ENCODE results near the gene EIF4G1. TPM values are rescaled to one million over a fixed set of nuclear protein-coding genes. Genes with fewer than 3 reads are reported as not detected.

EIF4G1 gene, protein sequence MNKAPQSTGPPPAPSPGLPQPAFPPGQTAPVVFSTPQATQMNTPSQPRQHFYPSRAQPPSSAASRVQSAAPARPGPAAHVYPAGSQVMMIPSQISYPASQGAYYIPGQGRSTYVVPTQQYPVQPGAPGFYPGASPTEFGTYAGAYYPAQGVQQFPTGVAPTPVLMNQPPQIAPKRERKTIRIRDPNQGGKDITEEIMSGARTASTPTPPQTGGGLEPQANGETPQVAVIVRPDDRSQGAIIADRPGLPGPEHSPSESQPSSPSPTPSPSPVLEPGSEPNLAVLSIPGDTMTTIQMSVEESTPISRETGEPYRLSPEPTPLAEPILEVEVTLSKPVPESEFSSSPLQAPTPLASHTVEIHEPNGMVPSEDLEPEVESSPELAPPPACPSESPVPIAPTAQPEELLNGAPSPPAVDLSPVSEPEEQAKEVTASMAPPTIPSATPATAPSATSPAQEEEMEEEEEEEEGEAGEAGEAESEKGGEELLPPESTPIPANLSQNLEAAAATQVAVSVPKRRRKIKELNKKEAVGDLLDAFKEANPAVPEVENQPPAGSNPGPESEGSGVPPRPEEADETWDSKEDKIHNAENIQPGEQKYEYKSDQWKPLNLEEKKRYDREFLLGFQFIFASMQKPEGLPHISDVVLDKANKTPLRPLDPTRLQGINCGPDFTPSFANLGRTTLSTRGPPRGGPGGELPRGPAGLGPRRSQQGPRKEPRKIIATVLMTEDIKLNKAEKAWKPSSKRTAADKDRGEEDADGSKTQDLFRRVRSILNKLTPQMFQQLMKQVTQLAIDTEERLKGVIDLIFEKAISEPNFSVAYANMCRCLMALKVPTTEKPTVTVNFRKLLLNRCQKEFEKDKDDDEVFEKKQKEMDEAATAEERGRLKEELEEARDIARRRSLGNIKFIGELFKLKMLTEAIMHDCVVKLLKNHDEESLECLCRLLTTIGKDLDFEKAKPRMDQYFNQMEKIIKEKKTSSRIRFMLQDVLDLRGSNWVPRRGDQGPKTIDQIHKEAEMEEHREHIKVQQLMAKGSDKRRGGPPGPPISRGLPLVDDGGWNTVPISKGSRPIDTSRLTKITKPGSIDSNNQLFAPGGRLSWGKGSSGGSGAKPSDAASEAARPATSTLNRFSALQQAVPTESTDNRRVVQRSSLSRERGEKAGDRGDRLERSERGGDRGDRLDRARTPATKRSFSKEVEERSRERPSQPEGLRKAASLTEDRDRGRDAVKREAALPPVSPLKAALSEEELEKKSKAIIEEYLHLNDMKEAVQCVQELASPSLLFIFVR (N-terminal part only)
- total RNA-seq, result 375 and 377 TPM in 2 replicates

DNA sequence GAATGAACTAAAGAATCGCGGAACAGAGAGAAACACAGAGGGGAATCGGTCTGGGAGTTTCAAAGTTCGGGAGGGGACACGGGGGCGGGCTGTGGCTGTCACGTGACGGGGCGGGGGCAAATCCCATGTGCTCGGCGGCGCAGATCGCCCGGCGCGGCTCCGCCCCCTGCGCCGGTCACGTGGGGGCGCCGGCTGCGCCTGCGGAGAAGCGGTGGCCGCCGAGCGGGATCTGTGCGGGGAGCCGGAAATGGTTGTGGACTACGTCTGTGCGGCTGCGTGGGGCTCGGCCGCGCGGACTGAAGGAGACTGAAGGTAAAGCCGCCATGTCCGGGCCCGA, at the start of gene EIF4G1:
TSS of gene EIF4G1 (plus strand) at position 244 of the 337 bp plus-strand sequence. CDS start 1,191 bp downstream, outside the sequence.

DNA sequence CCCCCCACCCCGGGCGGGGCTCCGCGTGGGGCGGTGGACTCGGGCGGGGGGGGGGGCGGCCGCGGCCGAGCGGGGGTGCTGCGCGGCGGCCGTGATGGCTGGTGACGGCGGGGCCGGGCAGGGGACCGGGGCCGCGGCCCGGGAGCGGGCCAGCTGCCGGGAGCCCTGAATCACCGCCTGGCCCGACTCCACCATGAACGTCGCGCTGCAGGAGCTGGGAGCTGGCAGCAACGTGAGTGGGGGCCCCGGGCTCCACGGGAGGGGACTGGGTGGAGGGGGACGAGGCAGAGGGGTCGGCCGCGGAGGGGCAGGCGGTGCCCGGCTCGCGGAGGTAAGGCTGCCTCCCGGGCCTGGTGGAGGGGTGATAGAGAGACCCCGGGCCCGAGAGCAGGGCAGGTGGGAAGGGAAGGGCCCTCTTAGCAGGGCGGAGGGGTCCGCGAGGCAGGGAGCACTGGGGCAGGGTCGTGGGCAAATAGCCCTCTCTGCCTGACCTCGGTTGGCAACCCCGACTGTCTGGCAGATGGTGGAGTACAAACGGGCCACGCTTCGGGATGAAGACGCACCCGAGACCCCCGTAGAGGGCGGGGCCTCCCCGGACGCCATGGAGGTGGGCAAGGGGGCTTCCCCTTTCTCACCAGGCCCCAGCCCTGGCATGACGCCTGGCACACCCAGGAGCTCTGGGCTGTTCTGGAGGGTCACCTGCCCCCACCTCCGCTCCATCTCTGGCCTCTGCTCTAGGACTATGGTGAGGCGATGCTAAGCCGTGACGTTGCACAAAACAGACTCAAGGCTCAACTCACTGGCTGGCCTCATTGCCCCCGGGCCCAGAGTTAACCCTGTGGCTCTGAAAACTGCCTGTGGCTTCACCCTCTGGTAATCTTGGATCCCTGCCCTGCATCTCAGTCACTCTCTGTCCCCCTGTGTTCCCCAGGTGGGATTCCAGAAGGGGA, 38.2 kb upstream of the EIF4G1 start, which contains the start of gene ECE2:
TSS of gene ECE2 (plus strand) at position 62 of the 950 bp plus-strand sequence. CDS start at position 194, 132 bp downstream.

GRCh38 chr3:184298759-184299487, 15.5 kb upstream of the EIF4G1 start, which contains the start of gene PSMD2:
PSMD2 (plus strand) TSS chr3:184299241; CDS start chr3:184299267, 26 bp downstream.

DNA sequence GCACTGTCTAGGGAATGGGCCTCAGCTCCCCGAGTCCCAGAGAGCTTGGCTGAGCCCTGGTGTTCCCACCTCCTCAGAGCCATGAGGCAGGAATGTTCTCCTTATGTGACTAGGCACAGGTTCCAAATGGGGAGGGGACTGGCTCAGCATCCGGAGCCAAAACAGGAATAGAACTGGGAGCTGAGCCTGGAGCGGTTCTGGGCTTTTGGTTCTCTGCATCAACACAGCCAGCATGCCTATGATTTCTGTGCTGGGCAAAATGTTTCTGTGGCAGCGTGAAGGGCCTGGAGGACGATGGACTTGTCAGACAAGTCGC, 23.0 kb downstream of the EIF4G1 start, which contains the start of gene FAM131A:
TSS of gene FAM131A (plus strand) at position 202 of the 316 bp plus-strand sequence. CDS start at position 233, 31 bp downstream.

GRCh38 chr3:184361532-184361931, 47.1 kb downstream of the EIF4G1 start, which contains the start of the genes CLCN2 and POLR2H:
CLCN2 (minus strand) TSS chr3:184361605; CDS start chr3:184361479, 126 bp downstream.
POLR2H (plus strand) TSS chr3:184361710; CDS start chr3:184363493, 1,783 bp downstream.

GRCh38 chr3:184377882-184378445, 63.6 kb downstream of the EIF4G1 start, which contains the start of gene THPO:
THPO (minus strand) TSS chr3:184378207; CDS start chr3:184376259, 1,948 bp downstream.

DNA sequence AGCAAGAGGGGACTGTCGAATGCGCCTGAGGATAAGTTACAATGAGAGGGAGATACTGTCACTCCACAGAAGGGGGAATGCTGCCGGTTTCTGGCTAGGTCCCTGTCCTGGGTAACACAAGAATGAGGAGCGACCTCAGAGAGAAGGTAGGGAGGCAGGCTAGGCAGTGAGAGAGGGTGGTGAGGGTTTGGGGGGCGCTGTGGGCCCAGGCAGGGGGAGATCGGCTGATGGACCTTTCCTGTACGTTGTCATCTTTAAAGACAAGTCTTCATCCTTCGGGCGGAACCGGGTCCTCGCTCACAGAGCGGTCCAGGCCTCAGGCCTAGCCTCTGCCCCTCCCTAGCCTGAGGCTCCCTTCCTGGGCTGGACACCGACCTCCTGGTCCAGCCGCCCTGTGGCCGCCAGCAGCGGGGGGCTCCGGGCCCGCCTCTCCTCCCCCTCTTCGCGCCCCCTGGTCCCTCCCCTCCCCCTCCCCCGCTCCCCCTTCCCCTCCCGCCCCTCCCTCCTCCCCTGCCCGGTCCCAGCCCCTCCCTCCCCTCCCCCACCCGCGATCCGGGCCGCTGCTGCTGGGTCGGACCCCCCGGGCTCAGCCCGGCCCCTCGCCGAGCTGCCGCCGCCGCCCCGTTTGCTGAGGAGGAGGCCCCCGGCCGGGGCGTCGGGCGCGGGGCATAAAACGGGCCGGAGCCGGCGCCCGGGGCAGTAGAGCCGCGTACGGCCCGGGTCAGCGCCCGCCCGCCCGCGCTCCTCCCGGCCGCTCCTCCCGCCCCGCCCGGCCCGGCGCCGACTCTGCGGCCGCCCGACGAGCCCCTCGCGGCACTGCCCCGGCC, 65.2 kb downstream of the EIF4G1 start, which contains the start of gene CHRD:
TSS of gene CHRD (plus strand) at position 697 of the 827 bp plus-strand sequence. CDS start 265 bp downstream, outside the sequence.

Other genes with a start within 250 kb of the EIF4G1 start
- not detected in 2 replicates for gene HTR3E, start 217.5 kb upstream of the EIF4G1 start, total RNA-seq
- gene EIF2B5, start 179.2 kb upstream of the EIF4G1 start, total RNA-seq, result 24.4 and 28.9 TPM in 2 replicates
- 25.4 and 28.2 TPM in 2 replicates for gene DVL3, start 159.2 kb upstream of the EIF4G1 start, total RNA-seq
- 351 and 403 TPM in 2 replicates for gene AP2M1, start 139.8 kb upstream of the EIF4G1 start, total RNA-seq
- gene ABCF3, start 128.4 kb upstream of the EIF4G1 start, total RNA-seq, result 29.9 and 49.9 TPM in 2 replicates
- not detected in 2 replicates for gene VWA5B2, start 85.0 kb upstream of the EIF4G1 start, total RNA-seq
- gene ALG3, start 65.6 kb upstream of the EIF4G1 start, total RNA-seq, result 51.6 and 60.2 TPM in 2 replicates
- 3.0 and 5.2 TPM in 2 replicates for gene EEF1AKMT4, start 64.9 kb upstream of the EIF4G1 start, total RNA-seq
- not detected in 2 replicates for gene CAMK2N2, start 53.1 kb upstream of the EIF4G1 start, total RNA-seq
- not detected in 2 replicates for gene ECE2, start 38.6 kb upstream of the EIF4G1 start, total RNA-seq
- 508 and 570 TPM in 2 replicates for gene PSMD2, start 15.4 kb upstream of the EIF4G1 start, total RNA-seq
- gene FAM131A, start 23.0 kb downstream of the EIF4G1 start, total RNA-seq, result 21.6 and 23.5 TPM in 2 replicates
- gene CLCN2, start 47.0 kb downstream of the EIF4G1 start, total RNA-seq, result 2.2 and 3.4 TPM in 2 replicates
- gene POLR2H, start 47.1 kb downstream of the EIF4G1 start, total RNA-seq, result 100 and 107 TPM in 2 replicates
- gene THPO, start 63.6 kb downstream of the EIF4G1 start, total RNA-seq, result not detected in 2 replicates
- gene CHRD, start 65.4 kb downstream of the EIF4G1 start, total RNA-seq, result 0.17 and 0.30 TPM in 2 replicates
- 0.89 and 1.3 TPM in 2 replicates for gene EPHB3, start 247.2 kb downstream of the EIF4G1 start, total RNA-seq

Measured in bronchus fibroblast of lung (primary cell).